Inferior parietal cortex (tissue), 1 donor: ENCODE data around the gene KLC1.

ENCODE experiments used
- DNase-seq: peaks from one replicate; pipeline ENCODE4 v3.0.0-alpha.2; 2016; ENCODE audit errors: extremely low spot score

Gene KLC1

GRCh38 chr14:103721334-103722120 is 92.5 kb downstream of the KLC1 start:
- no peak for DNase-seq

- no peak for DNase-seq
These were observed 94.7 kb downstream of the KLC1 start for GRCh38 chr14:103723748-103724081.

- no peak for DNase-seq
These were observed 95.1 kb downstream of the KLC1 start for GRCh38 chr14:103724116-103724515.

GRCh38 chr14:103725001-103725682 is 96.1 kb downstream of the KLC1 start:
- DNase-seq: no peak

GRCh38 chr14:103725739-103726395 is 96.9 kb downstream of the KLC1 start:
- no peak for DNase-seq

DNA sequence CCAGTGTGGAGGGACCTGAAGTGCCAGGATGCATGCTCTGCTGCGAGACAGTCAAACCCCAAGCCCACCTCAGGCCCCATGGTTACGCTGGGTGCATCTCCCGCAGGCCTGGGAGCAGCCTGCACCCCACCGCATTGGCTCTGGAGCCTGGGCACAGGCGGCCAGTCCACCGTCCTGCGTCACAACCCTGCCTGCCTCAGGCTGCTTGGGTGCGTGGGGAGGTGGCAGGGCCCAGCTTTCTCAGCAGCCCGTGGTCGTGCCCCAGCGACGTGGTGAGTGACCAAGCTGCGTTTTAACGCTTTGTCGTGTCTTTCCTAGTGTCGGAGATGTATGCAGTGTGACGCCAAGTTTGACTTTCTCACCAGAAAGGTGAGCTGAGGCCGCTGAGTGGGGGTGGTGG is 97.5 kb downstream of the KLC1 start:
- DNase-seq: no peak

GRCh38 chr14:103727313-103727980 is 98.4 kb downstream of the KLC1 start:
- no peak for DNase-seq

DNA sequence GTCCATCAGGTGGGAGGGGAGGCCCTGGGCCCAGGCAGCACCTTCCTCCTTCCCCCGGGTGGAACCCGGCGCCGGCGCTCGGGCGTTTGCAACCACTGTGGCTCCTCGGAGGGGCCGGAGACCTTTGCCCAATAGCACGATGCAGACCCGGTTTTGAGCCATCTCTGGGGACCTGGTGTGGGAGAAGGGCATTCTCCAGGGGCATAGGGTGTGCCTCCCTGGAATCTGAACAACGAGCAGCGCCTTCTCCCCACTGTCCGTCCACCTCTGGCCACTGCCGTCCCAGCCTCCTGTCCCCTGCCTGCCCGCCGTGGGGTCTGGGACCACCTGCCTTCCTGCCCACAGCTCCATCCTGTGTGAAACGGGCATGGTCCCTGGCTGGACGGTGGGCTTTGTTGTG is 99.1 kb downstream of the KLC1 start:
- DNase-seq: no peak

DNA sequence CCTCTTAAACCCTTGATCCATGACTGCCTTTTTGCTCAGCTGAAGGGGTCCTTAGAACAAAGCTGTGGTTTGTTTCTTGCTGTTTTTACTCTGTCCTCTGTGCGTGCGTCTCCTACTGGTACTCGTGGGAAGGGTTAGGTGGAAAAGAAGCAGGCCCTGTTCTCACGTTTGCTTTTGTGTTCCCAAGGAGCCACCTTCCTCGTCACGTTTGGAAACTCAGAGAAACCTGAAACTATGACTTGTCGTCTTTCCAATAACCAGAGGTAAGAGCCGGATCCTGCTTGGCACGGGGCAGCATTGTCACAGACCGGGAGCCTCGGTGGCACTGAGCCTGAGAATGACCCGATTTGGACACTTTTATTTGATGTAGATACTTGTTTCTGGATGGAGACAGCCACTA is 99.7 kb downstream of the KLC1 start:
- no peak for DNase-seq

GRCh38 chr14:103729496-103730448 is 100.8 kb downstream of the KLC1 start:
- DNase-seq: no peak

DNA sequence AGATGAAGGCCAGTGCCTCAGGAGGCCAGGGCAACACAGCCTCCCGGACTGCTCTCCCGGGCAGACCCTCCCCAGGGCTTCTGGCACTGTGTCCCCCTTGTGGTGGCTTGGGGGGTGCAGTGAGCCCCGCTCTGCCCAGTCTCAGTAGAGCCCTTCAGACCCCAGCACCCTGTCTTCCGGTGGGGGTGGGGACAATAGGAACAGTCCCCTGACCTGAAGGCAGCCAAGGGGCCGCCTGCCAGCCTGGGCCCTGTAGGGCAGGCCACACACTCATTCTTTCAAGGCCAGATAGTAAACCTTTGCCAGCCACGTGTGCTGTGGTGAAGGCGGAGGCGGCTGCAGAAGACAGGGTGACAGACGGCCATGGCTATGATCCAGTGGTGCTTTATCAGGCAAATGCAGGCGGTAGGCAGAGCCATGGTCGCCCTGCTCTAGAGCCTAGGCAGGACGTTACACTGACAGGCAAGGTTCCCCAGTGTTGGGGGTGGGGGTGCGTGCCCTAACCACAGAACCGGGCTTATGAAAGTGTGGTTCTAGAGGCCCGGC is 101.6 kb downstream of the KLC1 start:
- no peak for DNase-seq

DNA sequence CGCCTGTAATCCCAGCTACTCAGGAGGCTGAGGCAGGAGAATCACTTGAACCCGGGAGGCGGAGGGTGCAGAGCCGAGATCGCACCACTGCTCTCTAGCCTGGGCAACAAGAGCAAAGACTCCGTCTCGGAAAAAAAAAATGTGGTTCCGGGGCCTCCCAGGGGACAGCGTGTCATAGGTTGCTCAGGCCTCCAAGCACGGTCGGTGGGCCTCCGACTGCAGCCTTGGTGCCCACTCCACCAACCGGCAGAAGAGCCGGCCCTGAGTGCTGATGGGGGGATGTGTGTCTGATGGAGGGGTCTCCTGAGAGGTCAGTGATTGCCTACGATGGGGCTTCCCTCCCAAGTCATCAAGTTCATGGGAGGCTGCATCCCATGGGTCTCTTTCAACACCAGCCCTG is 102.5 kb downstream of the KLC1 start:
- no peak for DNase-seq

DNA sequence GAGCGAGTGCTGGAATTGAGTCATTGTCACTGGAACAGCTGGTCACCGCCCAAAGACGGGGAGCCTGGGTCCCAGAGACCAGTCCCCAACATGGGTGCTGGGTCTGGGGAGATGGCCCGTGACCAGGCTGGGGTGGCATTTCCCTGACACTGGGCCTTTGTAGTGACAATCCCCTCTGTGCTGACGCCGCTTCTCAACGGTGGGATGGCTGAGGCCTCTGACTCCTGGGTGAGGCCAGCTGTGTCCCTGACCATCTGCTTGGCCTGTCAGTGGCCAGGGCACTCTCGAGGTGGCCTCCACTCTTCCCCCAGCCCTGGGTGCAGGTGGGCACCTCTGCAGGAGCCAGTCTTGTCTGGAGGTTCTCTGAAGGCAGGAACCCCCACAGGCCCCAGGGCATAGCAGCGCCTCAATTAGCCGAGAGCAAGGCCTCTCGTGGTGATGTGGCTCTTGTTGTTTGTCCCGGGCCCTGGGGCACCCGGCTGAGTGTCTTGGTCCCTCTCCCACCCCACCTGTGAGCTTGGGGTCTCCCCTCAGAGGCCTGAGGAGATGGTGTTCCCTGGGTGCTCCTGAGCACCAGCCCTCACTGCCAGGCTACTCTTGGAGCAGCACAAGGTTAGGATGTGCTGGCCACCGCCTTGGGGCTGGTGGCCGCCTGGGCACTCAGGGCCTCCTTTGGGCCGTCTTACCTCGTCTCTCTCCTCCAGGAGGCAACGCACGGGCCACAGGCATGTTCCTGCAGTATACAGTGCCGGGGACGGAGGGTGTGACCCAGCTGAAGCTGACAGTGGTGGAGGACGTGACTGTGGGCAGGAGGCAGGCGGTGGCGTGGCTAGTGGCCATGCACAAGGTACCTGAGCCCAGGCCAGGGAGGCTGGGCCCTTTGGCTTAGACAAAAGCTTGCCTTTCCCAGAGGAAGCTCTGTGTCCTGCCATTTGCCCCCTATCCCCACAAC is 103.2 kb downstream of the KLC1 start:
- no peak for DNase-seq

GRCh38 chr14:103732868-103733620 is 104.0 kb downstream of the KLC1 start:
- DNase-seq: no peak

- no peak for DNase-seq
These were observed 104.6 kb downstream of the KLC1 start for GRCh38 chr14:103733651-103734050.

- DNase-seq: no peak
These were observed 105.3 kb downstream of the KLC1 start for GRCh38 chr14:103734081-103734888.

DNA sequence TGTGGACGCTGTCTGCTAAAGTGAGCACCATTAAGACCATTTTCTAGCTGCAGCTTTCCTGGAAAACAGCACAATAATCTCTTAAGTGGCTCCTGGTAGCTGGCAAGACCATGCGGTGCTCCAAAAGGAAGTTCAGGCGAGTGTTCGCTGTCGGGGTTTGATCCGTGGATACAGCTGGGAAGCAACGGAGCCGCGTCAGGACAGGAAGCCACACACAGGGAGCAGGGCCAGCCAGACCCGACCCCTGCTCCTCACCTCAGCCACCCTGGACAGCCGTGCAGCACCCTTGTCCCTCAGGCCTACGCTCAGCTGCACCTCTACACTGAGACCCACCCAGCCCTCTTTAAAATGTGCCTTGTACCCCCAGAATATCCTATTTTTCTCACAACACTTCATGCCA is 106.0 kb downstream of the KLC1 start:
- DNase-seq: no peak

DNA sequence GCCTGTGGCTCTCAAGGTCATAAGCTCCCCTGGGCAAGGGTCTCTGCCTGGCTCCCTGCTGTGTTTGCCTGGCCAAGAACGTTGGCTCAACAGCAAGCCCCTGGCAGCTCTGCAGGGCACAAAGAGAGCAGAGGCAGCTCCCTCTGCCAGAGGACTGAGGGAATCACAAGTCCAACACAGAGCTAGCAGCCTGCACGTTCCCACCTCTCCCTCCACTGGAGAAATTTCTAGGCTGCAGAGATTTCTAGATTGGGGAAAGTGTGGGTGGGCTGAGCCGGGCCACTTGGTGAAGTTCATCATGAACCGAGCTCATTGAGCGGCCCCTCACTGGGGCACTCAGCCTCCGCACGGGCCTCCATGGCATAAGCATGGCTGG is 106.4 kb downstream of the KLC1 start:
- DNase-seq: no peak
